Erythroblast (primary cell): ENCODE data around the gene SLC27A2.

ENCODE experiments used
- GATA1 ChIP-seq: IDR thresholded peaks from 2 replicates; pipeline ENCODE4 v1.6.1; 2011; ENCODE audit warnings: low read depth, mild to moderate bottlenecking, control low read depth, low read length, moderate library complexity
- POLR2A ChIP-seq: IDR thresholded peaks from 2 replicates; pipeline ENCODE4 v1.6.1; 2011; ENCODE audit warnings: mild to moderate bottlenecking, low read length

DNA sequence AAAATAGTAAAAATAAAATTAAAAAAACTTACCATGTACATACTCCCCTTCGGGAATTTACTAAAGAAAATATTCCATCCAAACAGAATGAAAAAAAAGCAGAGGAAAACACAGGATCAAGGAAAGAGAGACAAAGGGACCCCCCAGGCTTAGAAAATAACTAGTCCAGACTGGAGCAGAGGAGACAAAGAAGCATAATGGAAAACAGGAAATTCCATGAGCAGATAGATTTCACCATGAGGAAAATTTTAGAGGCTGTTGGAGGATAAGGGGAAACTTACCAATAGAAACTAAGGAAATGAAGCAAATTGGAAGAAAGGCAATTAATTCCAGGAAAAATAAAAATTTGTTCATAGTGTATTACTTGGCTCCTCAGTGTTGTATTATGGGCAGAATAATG is 36.7 kb downstream of the SLC27A2 start:
- no peak for TF ChIP-seq POLR2A
- no peak for TF ChIP-seq GATA1
